Panc1 (cell line): ENCODE data around the gene NCAM2. TPM values are rescaled to one million over a fixed set of nuclear protein-coding genes. Genes with fewer than 3 reads are reported as not detected.

Source experiments
- ATAC-seq: fragments of 200-7000 bp; cut with Tn5 transposase; 2 replicates; pipeline ENCODE4 v1.9.1; 2020; ENCODE audit warnings: mild to moderate bottlenecking, moderate library complexity
- BruUV-seq: library from RNA; stranded (reverse); fragments of 400-500 nt; replicated peaks from 2 replicates; lab custom pipeline; 2021; lab: Mats Ljungman, UMichigan
- CTCF ChIA-PET: fragments of 300-600 bp; sonication (Branson Sonifier 250); formaldehyde crosslinking; loops from one replicate; lab custom pipeline; 2022; ENCODE audit warnings: antibody characterized with exemption; lab: Charles Lee
- POLR2A ChIA-PET: fragments of 300-600 bp; sonication (Branson Sonifier 250); formaldehyde crosslinking; loops from one replicate; lab custom pipeline; 2022; ENCODE audit warnings: antibody characterized with exemption; lab: Charles Lee
- DNase-seq: peaks from one replicate; pipeline ENCODE4 v3.0.0-alpha.2; 2010; ENCODE audit warnings: low read depth, low spot score
- H3K27ac ChIP-seq: 2 replicates; pipeline ENCODE4 v1.5.1; 2011; ENCODE audit warnings: mild to moderate bottlenecking, low read length, inconsistent platforms
- H3K27me3 ChIP-seq: fragments of 200-500 bp; sonication (Bioruptor generic); 2 replicates; pipeline ENCODE4 v1.6.0; 2014; ENCODE audit warnings: low read length, inconsistent platforms; ENCODE audit not compliant: control insufficient read depth, insufficient read depth
- H3K36me3 ChIP-seq: fragments of 200-500 bp; sonication (Bioruptor generic); 2 replicates; pipeline ENCODE4 v1.5.1; 2014; ENCODE audit warnings: inconsistent platforms, mild to moderate bottlenecking, low read length, moderate library complexity; ENCODE audit not compliant: control insufficient read depth, insufficient read depth
- H3K4me1 ChIP-seq: 2 replicates; pipeline ENCODE4 v1.5.1; 2011; ENCODE audit warnings: inconsistent platforms, mild to moderate bottlenecking, low read length, moderate library complexity; ENCODE audit not compliant: control insufficient read depth, insufficient read depth
- H3K4me3 ChIP-seq, 2 experiments: 2 replicates each; pipeline ENCODE4 v1.5.1; 2011 to 2012; ENCODE audit warnings: low read depth in 2 of 2, low read length in 2 of 2, mild to moderate bottlenecking in 2 of 2, inconsistent platforms in 1 of 2, moderate library complexity in 1 of 2
- H3K9me3 ChIP-seq: fragments of 200-500 bp; sonication (Bioruptor generic); 2 replicates; pipeline ENCODE4 v1.5.1; 2014; ENCODE audit warnings: low read depth, mild to moderate bottlenecking, inconsistent platforms, low read length, moderate library complexity; ENCODE audit not compliant: control insufficient read depth, insufficient read depth
- POLR2AphosphoS5 ChIP-seq: IDR thresholded peaks from 2 replicates; pipeline ENCODE4 v1.6.1; 2012; ENCODE audit warnings: mild to moderate bottlenecking, low read depth, low read length, moderate library complexity
- SIN3A ChIP-seq: IDR thresholded peaks from 2 replicates; pipeline ENCODE4 v1.6.1; 2012; ENCODE audit warnings: low read depth, mild to moderate bottlenecking, low read length, moderate library complexity, borderline replicate concordance; ENCODE audit not compliant: insufficient read depth
- TCF7L2 ChIP-seq: IDR thresholded peaks from 2 replicates; pipeline ENCODE4 v1.6.1; 2011; ENCODE audit warnings: mild to moderate bottlenecking, low read depth, low read length, inconsistent platforms
- in situ Hi-C: cut with HindIII; loops from 2 replicates; pipeline ENCODE4 v1.10.0; 2016; ENCODE audit warnings: low sequenced_read_pairs, low pct_unique_long_range_greater_than_20kb
- intact Hi-C: fragments of 100-400 bp; cut with micrococcal nuclease; formaldehyde crosslinking; loops from one replicate; pipeline ENCODE4 v1.10.0; 2022; ENCODE audit not compliant: unreplicated experiment
- total RNA-seq: library from RNA; stranded (reverse); gene quantifications from one replicate; pipeline ENCODE4 v1.2.1, GENCODE V29; 2021; ENCODE audit not compliant: unreplicated experiment
- TF ChIP-seq, protein P1 (sequence below): fragments of 450-650 bp; IDR thresholded peaks from 2 replicates; pipeline ENCODE4 v1.5.1; 2017; ENCODE audit warnings: mild to moderate bottlenecking
- TF ChIP-seq, protein P2 (sequence below), 2 experiments: IDR thresholded peaks; 2 replicates each; pipeline ENCODE4 v1.6.1; 2011 to 2012; ENCODE audit warnings: low read depth in 2 of 2, control low read depth in 1 of 2, low read length in 1 of 2, mild to moderate bottlenecking in 1 of 2, moderate library complexity in 1 of 2; ENCODE audit not compliant: insufficient read depth in 1 of 2

NCAM2 gene
- total RNA-seq, 1 experiment from 2014 or later, result 2.2 TPM

DNA sequence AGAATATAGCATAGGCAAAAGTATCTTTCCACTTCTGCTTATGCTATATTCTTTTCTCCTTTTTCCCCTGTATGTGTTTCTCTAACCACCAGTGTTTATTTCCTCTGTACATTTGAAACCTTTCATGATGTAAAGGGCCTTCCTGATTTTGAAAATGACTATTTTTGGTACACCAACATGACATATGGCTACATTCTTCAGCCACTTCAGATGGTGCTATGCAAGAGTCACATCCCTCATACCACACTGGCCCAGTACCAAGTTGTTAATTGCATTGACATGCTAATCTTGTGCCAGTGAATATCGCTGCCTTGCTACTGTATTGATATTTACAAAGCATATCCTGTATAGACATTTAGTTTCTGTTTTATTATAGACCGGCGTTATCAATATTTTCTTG, 408.7 kb downstream of the NCAM2 start:
- CTCF ChIA-PET, result no interaction called here
- no peak for DNase-seq
- Histone ChIP-seq H3K9me3 (no peaks in the 10 kb centered on the region), H3K4me3 (no peak overlapping the region), H3K27ac (no peak overlapping the region), H3K36me3 (no peaks in the 10 kb centered on the region), H3K4me1 (no peaks in the 10 kb centered on the region), H3K27me3 (no peaks in the 10 kb centered on the region)
- ATAC-seq, result no peak
- no TSS peak for BruUV-seq
- TF ChIP-seq, protein P1, sequence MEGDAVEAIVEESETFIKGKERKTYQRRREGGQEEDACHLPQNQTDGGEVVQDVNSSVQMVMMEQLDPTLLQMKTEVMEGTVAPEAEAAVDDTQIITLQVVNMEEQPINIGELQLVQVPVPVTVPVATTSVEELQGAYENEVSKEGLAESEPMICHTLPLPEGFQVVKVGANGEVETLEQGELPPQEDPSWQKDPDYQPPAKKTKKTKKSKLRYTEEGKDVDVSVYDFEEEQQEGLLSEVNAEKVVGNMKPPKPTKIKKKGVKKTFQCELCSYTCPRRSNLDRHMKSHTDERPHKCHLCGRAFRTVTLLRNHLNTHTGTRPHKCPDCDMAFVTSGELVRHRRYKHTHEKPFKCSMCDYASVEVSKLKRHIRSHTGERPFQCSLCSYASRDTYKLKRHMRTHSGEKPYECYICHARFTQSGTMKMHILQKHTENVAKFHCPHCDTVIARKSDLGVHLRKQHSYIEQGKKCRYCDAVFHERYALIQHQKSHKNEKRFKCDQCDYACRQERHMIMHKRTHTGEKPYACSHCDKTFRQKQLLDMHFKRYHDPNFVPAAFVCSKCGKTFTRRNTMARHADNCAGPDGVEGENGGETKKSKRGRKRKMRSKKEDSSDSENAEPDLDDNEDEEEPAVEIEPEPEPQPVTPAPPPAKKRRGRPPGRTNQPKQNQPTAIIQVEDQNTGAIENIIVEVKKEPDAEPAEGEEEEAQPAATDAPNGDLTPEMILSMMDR, result no peak
- TF ChIP-seq, protein P2, sequence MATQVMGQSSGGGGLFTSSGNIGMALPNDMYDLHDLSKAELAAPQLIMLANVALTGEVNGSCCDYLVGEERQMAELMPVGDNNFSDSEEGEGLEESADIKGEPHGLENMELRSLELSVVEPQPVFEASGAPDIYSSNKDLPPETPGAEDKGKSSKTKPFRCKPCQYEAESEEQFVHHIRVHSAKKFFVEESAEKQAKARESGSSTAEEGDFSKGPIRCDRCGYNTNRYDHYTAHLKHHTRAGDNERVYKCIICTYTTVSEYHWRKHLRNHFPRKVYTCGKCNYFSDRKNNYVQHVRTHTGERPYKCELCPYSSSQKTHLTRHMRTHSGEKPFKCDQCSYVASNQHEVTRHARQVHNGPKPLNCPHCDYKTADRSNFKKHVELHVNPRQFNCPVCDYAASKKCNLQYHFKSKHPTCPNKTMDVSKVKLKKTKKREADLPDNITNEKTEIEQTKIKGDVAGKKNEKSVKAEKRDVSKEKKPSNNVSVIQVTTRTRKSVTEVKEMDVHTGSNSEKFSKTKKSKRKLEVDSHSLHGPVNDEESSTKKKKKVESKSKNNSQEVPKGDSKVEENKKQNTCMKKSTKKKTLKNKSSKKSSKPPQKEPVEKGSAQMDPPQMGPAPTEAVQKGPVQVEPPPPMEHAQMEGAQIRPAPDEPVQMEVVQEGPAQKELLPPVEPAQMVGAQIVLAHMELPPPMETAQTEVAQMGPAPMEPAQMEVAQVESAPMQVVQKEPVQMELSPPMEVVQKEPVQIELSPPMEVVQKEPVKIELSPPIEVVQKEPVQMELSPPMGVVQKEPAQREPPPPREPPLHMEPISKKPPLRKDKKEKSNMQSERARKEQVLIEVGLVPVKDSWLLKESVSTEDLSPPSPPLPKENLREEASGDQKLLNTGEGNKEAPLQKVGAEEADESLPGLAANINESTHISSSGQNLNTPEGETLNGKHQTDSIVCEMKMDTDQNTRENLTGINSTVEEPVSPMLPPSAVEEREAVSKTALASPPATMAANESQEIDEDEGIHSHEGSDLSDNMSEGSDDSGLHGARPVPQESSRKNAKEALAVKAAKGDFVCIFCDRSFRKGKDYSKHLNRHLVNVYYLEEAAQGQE (IDR thresholded peaks at IDR 0.05; ENCODE audit: insufficient read depth in 1 of 2, low read depth in 2 of 2, low read length in 1 of 2), result no peak
- TF ChIP-seq POLR2AphosphoS5, result no peak
- TF ChIP-seq TCF7L2, result no peak
- no peak for TF ChIP-seq SIN3A
- POLR2A ChIA-PET, result no interaction called here
- intact Hi-C loops, result no loop called here
- in situ Hi-C loops, result no loop called here

GRCh38 chr21:21412096-21412495, 413.9 kb downstream of the NCAM2 start:
- CTCF ChIA-PET, result no interaction called here
- ATAC-seq, result no peak
- BruUV-seq, result no TSS peak

More at GRCh38 chr21:21412096-21412495, 413.9 kb downstream of the NCAM2 start:
- in situ Hi-C loops, result no loop called here
- intact Hi-C loops, result no loop called here
- Histone ChIP-seq H3K4me1 (no peaks in the 10 kb centered on the region), H3K9me3 (no peaks in the 10 kb centered on the region), H3K27me3 (no peaks in the 10 kb centered on the region), H3K4me3 (no peak overlapping the region), H3K36me3 (no peaks in the 10 kb centered on the region), H3K27ac (no peak overlapping the region)
- TF ChIP-seq, protein P2 (IDR thresholded peaks at IDR 0.05; ENCODE audit: insufficient read depth in 1 of 2, low read depth in 2 of 2, low read length in 1 of 2), result no peak
- TF ChIP-seq SIN3A (no peak), POLR2AphosphoS5 (no peak), TCF7L2 (no peak)
- TF ChIP-seq, protein P1, result no peak
- POLR2A ChIA-PET, result no interaction called here
- no peak for DNase-seq
